Measurements from ENCODE around the gene ZSWIM6.

ZSWIM6 gene

DNA sequence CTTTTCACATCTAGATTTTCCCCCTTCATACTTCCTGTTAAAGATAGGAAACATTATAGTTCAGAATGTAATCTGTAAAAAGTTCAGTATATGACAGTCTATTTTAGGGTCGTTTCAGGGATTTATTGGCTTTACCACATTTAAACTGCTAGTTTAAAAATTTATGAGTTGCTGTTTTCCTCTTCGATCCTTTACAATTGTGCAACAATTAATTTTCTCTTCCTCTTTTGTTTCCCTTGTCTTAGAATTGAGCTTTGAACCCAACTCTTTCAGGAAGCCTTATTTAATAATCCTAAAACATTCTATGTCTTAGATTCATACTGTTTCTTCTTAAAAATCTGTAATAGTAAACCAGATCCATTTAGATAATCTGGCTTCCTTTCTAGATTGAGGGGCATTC, 16.4 kb downstream of the ZSWIM6 start:
- TF ChIP-seq, protein P1, sequence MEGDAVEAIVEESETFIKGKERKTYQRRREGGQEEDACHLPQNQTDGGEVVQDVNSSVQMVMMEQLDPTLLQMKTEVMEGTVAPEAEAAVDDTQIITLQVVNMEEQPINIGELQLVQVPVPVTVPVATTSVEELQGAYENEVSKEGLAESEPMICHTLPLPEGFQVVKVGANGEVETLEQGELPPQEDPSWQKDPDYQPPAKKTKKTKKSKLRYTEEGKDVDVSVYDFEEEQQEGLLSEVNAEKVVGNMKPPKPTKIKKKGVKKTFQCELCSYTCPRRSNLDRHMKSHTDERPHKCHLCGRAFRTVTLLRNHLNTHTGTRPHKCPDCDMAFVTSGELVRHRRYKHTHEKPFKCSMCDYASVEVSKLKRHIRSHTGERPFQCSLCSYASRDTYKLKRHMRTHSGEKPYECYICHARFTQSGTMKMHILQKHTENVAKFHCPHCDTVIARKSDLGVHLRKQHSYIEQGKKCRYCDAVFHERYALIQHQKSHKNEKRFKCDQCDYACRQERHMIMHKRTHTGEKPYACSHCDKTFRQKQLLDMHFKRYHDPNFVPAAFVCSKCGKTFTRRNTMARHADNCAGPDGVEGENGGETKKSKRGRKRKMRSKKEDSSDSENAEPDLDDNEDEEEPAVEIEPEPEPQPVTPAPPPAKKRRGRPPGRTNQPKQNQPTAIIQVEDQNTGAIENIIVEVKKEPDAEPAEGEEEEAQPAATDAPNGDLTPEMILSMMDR (IDR thresholded peaks at IDR 0.05; ENCODE audit: insufficient read depth, low read depth, low read length, missing control alignments) = no peak
- H3K4me3 ChIP-seq (ENCODE audit: low read depth, low read length) = no peak overlapping the region
- DNase-seq (ENCODE audit: low read depth) = no peak

DNA sequence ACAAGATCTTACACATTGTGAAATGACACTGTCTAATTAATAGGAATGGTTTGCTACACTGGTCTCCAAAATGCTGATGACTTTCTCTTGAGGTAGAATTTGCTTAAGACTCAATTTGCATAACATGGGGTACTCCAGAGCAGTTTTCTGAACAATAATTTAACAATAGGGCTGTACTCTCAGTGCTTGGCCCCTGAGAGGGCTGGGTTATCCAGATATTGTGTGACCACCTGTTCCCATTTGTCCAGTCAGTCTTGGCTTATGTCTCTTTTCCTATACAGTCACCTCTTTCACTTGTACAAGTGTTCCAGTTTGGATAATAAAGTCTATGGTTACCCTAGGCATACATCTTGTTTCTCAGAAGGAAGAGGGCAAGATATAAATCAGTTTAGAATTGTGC, 17.9 kb downstream of the ZSWIM6 start:
- DNase-seq (ENCODE audit: low read depth) = no peak
- H3K4me3 ChIP-seq (ENCODE audit: low read depth, low read length) = no peak overlapping the region
- TF ChIP-seq, protein P1 (IDR thresholded peaks at IDR 0.05; ENCODE audit: insufficient read depth, low read depth, low read length, missing control alignments) = no peak

DNA sequence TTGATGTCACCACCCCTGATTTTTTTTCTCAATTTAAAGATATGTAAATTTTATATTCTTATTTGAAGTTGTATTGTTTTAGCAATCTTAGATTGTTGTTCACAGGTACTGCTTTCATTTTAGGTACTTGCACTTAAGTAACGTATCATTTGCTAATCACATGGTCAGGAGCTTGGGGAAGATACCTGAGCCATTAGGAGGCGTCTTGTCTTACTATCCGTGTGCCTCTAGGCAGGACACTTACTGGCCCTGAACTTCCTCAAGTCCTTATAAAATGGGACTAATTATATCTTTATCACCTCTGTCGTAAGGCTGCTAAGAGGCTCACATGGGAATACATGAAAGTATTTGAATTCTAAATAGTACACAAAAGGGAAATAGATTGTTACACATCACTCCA, 18.5 kb downstream of the ZSWIM6 start:
- DNase-seq (ENCODE audit: low read depth) = no peak
- TF ChIP-seq, protein P1 (IDR thresholded peaks at IDR 0.05; ENCODE audit: insufficient read depth, low read depth, low read length, missing control alignments) = no peak
- no peak overlapping the region for H3K4me3 ChIP-seq (ENCODE audit: low read depth, low read length)

DNA sequence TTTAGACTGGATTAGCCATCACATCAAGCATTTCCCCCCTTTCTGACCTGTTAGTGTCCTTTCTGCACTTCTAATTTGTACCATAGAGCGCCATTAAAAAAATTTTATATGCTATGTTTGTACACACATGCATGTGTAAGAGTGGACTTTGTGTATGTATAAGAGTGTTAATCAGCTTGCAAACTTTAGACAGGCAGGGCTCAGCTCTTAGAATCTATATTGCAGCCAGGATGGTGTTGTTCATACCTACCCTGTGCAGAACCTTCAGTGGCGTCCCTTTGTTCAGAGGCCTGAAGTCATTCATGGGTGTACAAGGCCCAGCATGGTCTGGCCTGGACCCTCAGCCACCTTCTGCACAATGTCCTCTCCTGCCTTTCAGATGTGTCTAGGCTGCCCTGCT, 19.7 kb downstream of the ZSWIM6 start:
- DNase-seq (ENCODE audit: low read depth) = no peak
- TF ChIP-seq, protein P1 (IDR thresholded peaks at IDR 0.05; ENCODE audit: insufficient read depth, low read depth, low read length, missing control alignments) = no peak
- H3K4me3 ChIP-seq (ENCODE audit: low read depth, low read length) = no peak overlapping the region

DNA sequence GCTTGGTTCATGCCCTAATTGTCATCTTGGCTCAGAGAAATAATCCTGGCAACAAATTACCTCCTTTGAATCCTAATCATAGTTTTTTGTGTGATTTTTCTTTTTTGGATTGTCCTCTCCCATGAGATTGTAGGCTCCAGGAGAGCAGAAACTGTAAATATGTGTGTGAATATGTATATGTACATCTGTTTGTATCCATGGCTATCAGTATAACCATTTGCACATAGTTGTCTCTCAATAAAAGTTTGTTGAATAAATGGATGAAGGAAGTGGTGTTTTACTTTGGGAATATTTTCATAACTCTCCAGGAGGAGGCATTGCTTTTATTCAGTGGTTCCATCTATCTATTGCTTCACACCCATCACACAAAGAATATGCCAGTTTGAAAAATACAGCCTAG, 20.1 kb downstream of the ZSWIM6 start:
- no peak for DNase-seq (ENCODE audit: low read depth)
- TF ChIP-seq, protein P1 (IDR thresholded peaks at IDR 0.05; ENCODE audit: insufficient read depth, low read depth, low read length, missing control alignments) = no peak
- H3K4me3 ChIP-seq (ENCODE audit: low read depth, low read length) = no peak overlapping the region

DNA sequence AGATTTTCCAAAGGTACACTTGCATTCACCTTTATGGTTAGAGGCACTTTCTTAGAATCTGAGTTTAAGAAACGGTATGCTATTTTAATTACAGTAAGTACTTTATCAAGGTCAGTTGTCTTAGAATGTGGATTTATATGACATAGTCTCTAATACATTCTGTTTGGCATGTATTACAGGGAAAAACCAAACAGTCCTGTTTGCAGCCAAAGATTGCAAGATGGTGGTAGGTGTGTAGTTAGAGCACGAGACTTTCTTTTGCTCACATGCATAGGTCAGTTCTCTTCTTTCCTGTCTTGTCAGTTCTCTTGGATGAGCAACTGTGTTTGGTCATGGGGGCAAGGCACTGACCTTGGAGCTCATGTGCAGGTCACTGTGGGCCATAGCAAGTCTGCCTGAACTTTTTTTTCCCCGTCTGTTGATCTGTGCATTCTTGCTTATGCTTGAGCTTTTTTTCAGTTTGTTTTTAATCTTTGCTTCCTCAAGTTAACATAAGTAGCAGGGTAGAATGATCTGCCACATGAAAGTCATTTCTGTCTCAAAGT, 20.6 kb downstream of the ZSWIM6 start:
- TF ChIP-seq, protein P1 (IDR thresholded peaks at IDR 0.05; ENCODE audit: insufficient read depth, low read depth, low read length, missing control alignments) = no peak
- no peak overlapping the region for H3K4me3 ChIP-seq (ENCODE audit: low read depth, low read length)
- DNase-seq (ENCODE audit: low read depth) = no peak

DNA sequence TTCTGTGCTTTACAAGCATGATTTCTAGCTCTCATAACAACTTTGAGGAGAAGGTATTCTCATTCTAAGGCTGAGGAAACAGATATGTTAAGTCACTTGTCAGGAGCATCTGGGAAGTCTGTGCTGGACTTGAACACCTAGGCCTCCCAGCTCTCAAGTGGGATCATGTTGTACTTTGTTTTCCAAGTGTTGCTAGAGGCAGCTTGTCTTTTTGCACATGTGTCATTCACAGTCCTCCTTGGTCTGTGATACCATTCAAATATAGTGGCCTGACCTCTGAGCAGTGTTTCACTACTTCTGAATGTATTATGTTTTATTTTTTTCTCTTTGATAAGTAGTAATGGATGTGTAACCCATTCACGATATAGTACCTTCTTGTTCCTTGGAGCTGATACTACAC, 21.2 kb downstream of the ZSWIM6 start:
- H3K4me3 ChIP-seq (ENCODE audit: low read depth, low read length) = no peak overlapping the region
- TF ChIP-seq, protein P1 (IDR thresholded peaks at IDR 0.05; ENCODE audit: insufficient read depth, low read depth, low read length, missing control alignments) = no peak
- no peak for DNase-seq (ENCODE audit: low read depth)

Measured in GM12865 (cell line).